ENCODE measurements around the gene RERE. TPM values are rescaled to one million over a fixed set of nuclear protein-coding genes. Genes with fewer than 3 reads are reported as not detected.

The RERE gene
- total RNA-seq, 1 experiment from 2014 or later: 161 TPM

DNA sequence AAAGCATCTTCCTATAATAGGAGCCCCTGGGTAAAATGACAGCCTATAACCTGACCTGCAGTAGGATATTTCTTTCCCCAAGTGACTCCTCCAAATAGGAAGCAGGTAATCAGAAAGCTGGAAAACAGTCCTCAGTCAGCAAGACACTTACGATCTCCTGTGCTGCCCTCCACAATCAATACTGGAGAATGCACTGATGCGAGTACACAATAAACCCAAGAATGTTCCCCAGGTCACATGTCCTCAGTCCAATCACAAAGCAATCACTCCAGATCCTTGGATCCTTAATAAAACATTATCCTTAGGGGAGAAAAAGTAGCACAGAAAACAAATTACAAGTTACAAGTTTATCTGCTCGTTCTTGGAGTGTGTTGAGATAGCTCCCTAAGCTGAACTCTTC lies 266.4 kb downstream of the RERE start:
- Mint-ChIP-seq H3K4me3 (no peak overlapping the region), H3K4me1 (peaks cover 14% of the 10 kb centered on the region), H3K27me3 (ENCODE audit: low read depth) (no peaks in the 10 kb centered on the region), H3K9me3 (no peaks in the 10 kb centered on the region), H3K27ac (0 out of 2 replicates have a peak overlapping the region, but pooled peaks have one; percentile 52), H3K36me3 (peaks cover 24% of the 10 kb centered on the region)
- ChIA-PET POLR2A (no interaction called here), CTCF (interaction anchor here (2.1 kb wide), 1 partner anchor 10 kb away, joined by 14 read pairs; no protein-coding TSS in a partner anchor)
- TF ChIP-seq, protein P1, sequence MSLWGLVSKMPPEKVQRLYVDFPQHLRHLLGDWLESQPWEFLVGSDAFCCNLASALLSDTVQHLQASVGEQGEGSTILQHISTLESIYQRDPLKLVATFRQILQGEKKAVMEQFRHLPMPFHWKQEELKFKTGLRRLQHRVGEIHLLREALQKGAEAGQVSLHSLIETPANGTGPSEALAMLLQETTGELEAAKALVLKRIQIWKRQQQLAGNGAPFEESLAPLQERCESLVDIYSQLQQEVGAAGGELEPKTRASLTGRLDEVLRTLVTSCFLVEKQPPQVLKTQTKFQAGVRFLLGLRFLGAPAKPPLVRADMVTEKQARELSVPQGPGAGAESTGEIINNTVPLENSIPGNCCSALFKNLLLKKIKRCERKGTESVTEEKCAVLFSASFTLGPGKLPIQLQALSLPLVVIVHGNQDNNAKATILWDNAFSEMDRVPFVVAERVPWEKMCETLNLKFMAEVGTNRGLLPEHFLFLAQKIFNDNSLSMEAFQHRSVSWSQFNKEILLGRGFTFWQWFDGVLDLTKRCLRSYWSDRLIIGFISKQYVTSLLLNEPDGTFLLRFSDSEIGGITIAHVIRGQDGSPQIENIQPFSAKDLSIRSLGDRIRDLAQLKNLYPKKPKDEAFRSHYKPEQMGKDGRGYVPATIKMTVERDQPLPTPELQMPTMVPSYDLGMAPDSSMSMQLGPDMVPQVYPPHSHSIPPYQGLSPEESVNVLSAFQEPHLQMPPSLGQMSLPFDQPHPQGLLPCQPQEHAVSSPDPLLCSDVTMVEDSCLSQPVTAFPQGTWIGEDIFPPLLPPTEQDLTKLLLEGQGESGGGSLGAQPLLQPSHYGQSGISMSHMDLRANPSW (CRISPR knock-in tag; conservative IDR thresholded peaks at IDR 0.05; ENCODE audit: low read depth): no peak
- TF ChIP-seq ZNF232 (CRISPR knock-in tag; IDR thresholded peaks at IDR 0.05): no peak
- no peak for TF ChIP-seq ZNF396 (CRISPR knock-in tag; IDR thresholded peaks at IDR 0.05; ENCODE audit: borderline replicate concordance)
- TF ChIP-seq, protein P2, sequence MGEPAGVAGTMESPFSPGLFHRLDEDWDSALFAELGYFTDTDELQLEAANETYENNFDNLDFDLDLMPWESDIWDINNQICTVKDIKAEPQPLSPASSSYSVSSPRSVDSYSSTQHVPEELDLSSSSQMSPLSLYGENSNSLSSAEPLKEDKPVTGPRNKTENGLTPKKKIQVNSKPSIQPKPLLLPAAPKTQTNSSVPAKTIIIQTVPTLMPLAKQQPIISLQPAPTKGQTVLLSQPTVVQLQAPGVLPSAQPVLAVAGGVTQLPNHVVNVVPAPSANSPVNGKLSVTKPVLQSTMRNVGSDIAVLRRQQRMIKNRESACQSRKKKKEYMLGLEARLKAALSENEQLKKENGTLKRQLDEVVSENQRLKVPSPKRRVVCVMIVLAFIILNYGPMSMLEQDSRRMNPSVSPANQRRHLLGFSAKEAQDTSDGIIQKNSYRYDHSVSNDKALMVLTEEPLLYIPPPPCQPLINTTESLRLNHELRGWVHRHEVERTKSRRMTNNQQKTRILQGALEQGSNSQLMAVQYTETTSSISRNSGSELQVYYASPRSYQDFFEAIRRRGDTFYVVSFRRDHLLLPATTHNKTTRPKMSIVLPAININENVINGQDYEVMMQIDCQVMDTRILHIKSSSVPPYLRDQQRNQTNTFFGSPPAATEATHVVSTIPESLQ (CRISPR knock-in tag; IDR thresholded peaks at IDR 0.05): no peak
- no peak for TF ChIP-seq IRF2 (CRISPR knock-in tag; IDR thresholded peaks at IDR 0.05; ENCODE audit: borderline replicate concordance, low read depth)
- TF ChIP-seq, protein P3, sequence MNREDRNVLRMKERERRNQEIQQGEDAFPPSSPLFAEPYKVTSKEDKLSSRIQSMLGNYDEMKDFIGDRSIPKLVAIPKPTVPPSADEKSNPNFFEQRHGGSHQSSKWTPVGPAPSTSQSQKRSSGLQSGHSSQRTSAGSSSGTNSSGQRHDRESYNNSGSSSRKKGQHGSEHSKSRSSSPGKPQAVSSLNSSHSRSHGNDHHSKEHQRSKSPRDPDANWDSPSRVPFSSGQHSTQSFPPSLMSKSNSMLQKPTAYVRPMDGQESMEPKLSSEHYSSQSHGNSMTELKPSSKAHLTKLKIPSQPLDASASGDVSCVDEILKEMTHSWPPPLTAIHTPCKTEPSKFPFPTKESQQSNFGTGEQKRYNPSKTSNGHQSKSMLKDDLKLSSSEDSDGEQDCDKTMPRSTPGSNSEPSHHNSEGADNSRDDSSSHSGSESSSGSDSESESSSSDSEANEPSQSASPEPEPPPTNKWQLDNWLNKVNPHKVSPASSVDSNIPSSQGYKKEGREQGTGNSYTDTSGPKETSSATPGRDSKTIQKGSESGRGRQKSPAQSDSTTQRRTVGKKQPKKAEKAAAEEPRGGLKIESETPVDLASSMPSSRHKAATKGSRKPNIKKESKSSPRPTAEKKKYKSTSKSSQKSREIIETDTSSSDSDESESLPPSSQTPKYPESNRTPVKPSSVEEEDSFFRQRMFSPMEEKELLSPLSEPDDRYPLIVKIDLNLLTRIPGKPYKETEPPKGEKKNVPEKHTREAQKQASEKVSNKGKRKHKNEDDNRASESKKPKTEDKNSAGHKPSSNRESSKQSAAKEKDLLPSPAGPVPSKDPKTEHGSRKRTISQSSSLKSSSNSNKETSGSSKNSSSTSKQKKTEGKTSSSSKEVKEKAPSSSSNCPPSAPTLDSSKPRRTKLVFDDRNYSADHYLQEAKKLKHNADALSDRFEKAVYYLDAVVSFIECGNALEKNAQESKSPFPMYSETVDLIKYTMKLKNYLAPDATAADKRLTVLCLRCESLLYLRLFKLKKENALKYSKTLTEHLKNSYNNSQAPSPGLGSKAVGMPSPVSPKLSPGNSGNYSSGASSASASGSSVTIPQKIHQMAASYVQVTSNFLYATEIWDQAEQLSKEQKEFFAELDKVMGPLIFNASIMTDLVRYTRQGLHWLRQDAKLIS (CRISPR knock-in tag; IDR thresholded peaks at IDR 0.05; ENCODE audit: borderline replicate concordance): no peak
- TF ChIP-seq TCF7 (CRISPR knock-in tag; IDR thresholded peaks at IDR 0.05; ENCODE audit: low read depth): no peak
- TF ChIP-seq OVOL2 (CRISPR knock-in tag; IDR thresholded peaks at IDR 0.05; ENCODE audit: borderline replicate concordance): no peak
- no peak for TF ChIP-seq ZNF121 (CRISPR knock-in tag; IDR thresholded peaks at IDR 0.05)
- TF ChIP-seq, protein P4, sequence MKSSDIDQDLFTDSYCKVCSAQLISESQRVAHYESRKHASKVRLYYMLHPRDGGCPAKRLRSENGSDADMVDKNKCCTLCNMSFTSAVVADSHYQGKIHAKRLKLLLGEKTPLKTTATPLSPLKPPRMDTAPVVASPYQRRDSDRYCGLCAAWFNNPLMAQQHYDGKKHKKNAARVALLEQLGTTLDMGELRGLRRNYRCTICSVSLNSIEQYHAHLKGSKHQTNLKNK (CRISPR knock-in tag; IDR thresholded peaks at IDR 0.05): no peak
- TF ChIP-seq, protein P5, sequence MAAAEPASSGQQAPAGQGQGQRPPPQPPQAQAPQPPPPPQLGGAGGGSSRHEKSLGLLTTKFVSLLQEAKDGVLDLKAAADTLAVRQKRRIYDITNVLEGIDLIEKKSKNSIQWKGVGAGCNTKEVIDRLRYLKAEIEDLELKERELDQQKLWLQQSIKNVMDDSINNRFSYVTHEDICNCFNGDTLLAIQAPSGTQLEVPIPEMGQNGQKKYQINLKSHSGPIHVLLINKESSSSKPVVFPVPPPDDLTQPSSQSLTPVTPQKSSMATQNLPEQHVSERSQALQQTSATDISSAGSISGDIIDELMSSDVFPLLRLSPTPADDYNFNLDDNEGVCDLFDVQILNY (CRISPR knock-in tag; IDR thresholded peaks at IDR 0.05): no peak
- TF ChIP-seq, protein P6, sequence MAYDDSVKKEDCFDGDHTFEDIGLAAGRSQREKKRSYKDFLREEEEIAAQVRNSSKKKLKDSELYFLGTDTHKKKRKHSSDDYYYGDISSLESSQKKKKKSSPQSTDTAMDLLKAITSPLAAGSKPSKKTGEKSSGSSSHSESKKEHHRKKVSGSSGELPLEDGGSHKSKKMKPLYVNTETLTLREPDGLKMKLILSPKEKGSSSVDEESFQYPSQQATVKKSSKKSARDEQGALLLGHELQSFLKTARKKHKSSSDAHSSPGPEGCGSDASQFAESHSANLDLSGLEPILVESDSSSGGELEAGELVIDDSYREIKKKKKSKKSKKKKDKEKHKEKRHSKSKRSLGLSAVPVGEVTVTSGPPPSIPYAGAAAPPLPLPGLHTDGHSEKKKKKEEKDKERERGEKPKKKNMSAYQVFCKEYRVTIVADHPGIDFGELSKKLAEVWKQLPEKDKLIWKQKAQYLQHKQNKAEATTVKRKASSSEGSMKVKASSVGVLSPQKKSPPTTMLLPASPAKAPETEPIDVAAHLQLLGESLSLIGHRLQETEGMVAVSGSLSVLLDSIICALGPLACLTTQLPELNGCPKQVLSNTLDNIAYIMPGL (CRISPR knock-in tag; IDR thresholded peaks at IDR 0.05): no peak
- no peak for TF ChIP-seq PRRX2 (CRISPR knock-in tag; IDR thresholded peaks at IDR 0.05)
- ATAC-seq (no peak), DNase-seq (ENCODE audit: low spot score) (no peak)

DNA sequence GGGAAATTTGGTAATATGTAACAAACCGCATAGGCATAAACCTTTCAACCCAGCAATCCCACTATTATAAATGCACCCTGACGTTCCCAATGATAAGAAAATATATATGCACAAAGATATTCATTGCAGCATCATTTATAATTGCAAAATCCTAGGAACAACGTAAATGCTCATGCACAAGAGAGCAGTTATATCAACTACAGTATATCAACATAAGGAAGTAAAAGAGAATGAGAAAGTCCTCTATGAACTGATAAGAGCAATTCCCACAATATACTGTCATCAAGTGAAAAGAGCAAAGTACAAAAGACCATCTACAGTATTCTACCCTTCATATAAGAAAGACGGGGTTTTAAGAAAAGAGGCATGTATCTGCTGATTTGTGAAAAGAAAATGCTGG lies 269.6 kb downstream of the RERE start:
- H3K27ac Mint-ChIP-seq: peak overlapping the region; percentile 23
- CTCF ChIA-PET: no interaction called here
- peaks cover 12% of the 10 kb centered on the region; the same call in 1 of the 2 replicates for H3K36me3 Mint-ChIP-seq
- no peaks in the 10 kb centered on the region for H3K9me3 Mint-ChIP-seq
- POLR2A ChIA-PET: no interaction called here
- no peaks in the 10 kb centered on the region for H3K27me3 Mint-ChIP-seq (ENCODE audit: low read depth)
- peaks cover 12% of the 10 kb centered on the region for H3K4me1 Mint-ChIP-seq
- ATAC-seq (no peak), DNase-seq (ENCODE audit: low spot score) (no peak)
- H3K4me3 Mint-ChIP-seq: no peak overlapping the region
- TF ChIP-seq, protein P7, sequence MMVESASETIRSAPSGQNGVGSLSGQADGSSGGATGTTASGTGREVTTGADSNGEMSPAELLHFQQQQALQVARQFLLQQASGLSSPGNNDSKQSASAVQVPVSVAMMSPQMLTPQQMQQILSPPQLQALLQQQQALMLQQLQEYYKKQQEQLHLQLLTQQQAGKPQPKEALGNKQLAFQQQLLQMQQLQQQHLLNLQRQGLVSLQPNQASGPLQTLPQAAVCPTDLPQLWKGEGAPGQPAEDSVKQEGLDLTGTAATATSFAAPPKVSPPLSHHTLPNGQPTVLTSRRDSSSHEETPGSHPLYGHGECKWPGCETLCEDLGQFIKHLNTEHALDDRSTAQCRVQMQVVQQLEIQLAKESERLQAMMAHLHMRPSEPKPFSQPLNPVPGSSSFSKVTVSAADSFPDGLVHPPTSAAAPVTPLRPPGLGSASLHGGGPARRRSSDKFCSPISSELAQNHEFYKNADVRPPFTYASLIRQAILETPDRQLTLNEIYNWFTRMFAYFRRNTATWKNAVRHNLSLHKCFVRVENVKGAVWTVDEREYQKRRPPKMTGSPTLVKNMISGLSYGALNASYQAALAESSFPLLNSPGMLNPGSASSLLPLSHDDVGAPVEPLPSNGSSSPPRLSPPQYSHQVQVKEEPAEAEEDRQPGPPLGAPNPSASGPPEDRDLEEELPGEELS (CRISPR knock-in tag; IDR thresholded peaks at IDR 0.05): no peak
- TF ChIP-seq TP53 (CRISPR knock-in tag; IDR thresholded peaks at IDR 0.05): no peak
- TF ChIP-seq, protein P8, sequence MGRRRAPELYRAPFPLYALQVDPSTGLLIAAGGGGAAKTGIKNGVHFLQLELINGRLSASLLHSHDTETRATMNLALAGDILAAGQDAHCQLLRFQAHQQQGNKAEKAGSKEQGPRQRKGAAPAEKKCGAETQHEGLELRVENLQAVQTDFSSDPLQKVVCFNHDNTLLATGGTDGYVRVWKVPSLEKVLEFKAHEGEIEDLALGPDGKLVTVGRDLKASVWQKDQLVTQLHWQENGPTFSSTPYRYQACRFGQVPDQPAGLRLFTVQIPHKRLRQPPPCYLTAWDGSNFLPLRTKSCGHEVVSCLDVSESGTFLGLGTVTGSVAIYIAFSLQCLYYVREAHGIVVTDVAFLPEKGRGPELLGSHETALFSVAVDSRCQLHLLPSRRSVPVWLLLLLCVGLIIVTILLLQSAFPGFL (CRISPR knock-in tag; IDR thresholded peaks at IDR 0.05; ENCODE audit: borderline replicate concordance): no peak
- TF ChIP-seq, protein P9, sequence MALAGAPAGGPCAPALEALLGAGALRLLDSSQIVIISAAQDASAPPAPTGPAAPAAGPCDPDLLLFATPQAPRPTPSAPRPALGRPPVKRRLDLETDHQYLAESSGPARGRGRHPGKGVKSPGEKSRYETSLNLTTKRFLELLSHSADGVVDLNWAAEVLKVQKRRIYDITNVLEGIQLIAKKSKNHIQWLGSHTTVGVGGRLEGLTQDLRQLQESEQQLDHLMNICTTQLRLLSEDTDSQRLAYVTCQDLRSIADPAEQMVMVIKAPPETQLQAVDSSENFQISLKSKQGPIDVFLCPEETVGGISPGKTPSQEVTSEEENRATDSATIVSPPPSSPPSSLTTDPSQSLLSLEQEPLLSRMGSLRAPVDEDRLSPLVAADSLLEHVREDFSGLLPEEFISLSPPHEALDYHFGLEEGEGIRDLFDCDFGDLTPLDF (CRISPR knock-in tag; IDR thresholded peaks at IDR 0.05): no peak
- no peak for TF ChIP-seq CREB1 (CRISPR knock-in tag; IDR thresholded peaks at IDR 0.05)
- no peak for TF ChIP-seq SOX15 (CRISPR knock-in tag; IDR thresholded peaks at IDR 0.05)
- no peak for TF ChIP-seq ZNF396 (CRISPR knock-in tag; IDR thresholded peaks at IDR 0.05; ENCODE audit: borderline replicate concordance)

Measured in WTC11 (cell line).